Putamen (tissue), 1 donor: ENCODE results near the gene FOSB.
A peak's percentile ranks its signal among the peaks of the same experiment; 100 is the strongest.

ENCODE experiments used
- DNase-seq: peaks from one replicate; pipeline ENCODE4 v3.0.0-alpha.2; 2016; ENCODE audit warnings: low spot score

Gene FOSB

DNA sequence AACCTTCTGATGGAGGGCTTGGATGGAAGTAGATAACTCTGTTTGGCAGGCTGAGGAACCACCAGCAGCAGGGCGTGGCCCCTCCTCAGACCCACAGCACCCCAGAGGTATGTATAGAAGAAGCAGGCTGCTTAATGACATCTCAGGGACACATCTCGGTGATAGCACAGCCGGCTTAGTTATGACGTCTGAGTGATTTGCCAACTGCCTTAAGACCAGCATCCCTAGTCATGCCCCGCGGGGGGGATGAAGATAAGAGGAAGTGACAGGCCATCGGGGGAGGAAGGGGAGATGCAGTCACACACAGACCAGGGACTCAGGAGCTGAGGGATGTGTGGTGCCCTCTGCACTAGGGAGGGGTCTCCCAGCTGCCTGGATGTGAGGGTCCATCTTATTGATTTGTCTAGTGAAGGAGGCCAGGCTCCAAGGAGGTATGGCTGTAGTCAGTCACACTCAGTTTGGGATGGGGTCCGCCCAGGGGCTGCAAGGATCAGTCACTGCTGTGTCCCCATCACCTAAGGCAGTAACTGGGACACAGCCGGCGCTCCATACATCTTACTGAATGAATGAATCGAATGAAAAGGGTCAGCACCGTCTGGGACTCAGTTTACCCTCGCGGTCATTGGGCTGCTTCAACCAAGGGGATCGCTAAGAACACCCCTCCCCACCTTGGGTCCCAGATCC is 24.9 kb upstream of the FOSB start:
- no peak for DNase-seq

DNA sequence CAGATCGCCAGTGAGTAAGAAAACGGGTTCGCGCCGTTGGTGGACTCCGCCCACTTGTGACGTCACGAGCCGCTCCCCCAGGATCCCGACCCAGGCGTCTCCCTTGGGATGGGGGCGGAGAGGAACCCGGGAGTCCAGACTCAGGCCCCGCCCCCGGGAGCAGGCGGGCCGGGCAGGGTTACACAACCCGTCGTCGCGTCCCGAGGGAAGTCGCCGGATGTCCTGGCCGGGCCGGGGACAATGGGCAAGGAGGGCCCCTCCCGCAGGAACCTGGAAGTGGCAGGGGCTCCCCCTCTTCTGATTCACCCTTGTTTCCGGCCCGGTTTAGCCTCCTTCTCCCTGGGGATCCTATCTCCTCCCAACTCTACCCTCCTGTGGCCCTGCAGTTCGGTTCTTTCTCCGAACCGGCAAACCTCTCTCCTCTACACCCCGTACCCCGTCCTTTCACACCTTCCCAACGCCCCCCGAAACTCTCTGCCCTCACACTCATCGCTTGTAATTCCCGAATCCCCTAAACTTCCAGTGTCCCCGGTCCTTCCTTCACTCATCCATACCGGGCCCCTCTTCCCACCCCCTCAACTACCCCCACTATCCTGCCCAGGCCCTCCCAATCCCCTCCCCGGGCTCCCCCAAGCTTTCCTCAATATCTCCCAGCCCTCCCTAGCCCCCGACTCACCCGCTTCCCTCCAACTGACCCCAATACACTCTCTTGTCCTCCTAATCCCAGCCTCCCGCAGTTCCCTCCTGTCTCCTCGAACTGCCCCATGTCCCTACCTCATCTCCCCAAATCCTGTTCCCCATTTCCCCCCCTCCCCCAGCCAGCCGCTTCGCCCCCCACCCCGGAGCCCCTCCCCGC is 24.1 kb upstream of the FOSB start:
- peak; percentile 76 for DNase-seq

DNA sequence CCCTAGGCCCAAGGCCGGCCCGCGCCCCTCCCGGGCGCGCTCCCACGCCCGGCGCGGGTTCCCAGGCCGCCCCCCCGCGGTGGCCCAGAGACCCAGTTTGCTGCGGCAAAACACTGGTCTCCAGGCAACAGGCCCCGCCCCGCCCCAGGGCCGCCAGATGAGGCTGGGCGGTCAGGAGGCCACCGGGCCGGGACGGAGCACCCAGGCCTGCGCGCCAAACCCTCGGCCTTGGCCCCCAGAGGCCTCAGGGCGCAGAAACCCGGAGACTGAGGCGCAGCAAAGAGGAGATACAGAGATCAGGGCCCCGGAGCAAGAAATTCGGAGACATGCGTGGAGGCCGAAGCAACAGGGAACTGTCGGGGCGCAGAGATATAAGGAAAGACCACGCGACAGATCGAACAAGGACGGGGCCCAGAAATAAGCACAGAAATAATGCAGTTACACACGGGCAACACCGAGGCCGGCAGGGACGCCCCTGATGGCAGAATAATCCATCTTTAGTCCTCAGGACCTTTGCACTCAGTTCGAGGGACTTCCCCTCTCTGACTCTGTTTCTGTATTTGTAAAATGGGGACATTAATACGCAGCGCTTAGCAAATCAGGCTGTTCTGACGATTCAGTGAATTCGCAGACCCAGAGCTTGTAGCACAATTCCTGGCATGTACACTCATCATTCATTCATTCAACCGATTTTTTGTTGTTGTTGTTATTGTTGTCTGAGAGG is 23.3 kb upstream of the FOSB start:
- DNase-seq, result peak; percentile 85

DNA sequence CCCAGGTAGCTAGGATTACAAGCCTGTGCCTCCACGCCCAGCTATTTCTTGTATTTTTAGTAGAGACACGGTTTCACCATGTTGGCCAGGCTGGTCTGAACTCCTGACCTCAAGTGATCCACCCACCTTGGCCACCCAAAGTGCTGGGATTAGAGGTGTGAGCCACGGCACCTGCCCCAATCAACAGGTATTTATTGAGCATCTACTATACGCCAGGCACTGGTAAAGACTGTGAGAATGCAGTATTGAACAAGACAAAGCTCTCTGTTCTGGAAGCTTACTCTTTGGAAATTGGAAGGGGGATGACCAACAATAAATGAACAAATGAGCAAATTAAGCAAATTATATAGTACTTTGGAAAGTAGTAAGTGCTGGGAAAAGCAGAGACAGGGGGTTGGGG is 22.7 kb upstream of the FOSB start:
- DNase-seq, result no peak

DNA sequence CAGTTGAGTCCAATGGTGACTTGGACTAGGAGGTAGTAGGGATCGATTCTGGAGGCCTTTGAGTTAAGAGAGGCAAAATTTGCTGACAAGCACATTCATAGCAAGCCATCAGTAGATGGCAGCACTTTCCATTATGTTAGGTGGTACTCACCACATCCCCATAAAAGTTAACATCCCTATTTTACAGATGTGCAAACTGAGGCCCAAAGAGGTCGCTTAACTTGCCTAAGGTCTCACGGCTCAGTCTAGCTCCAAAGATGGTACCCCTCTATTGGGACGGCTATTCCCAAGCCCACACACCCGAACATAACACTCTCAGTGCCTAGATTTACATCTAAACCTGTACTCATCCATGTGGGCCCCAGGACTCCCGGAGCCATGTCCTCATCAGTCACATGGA is 21.5 kb upstream of the FOSB start:
- DNase-seq, result no peak

DNA sequence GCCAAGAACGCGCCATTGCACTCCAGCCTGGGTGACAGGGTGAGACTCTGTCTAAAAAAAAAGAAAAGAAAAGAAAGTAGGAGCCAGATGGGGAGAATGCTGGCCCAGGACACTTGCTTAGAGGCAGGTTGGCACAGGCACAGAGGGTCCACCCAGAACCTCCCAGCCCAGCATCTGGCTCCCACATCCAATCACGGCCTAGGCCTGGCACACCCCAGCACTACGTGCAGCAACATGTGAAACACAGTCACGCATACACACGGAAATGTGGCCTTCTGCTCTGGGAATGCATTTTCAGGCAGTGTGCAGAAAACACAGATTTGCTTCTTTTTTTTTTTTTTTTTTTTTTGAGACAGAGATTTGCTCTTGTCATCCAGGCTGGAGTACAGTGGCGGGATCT is 20.9 kb upstream of the FOSB start:
- no peak for DNase-seq

DNA sequence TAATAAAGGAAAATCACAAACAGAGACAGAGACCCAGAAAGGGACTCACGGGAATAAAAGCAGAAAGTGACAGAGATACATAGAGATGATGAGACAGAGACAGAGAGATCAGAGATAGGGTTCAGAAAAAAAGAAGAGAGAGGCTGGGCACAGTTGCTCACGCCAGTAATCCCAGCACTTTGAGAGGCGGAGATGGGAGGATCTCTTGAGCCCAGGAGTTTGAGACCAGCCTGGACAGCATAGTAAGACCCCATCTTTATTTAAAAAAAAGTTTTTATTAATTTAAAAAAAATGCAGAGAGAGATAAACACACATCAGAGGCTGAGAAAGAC is 19.4 kb upstream of the FOSB start:
- DNase-seq, result no peak

DNA sequence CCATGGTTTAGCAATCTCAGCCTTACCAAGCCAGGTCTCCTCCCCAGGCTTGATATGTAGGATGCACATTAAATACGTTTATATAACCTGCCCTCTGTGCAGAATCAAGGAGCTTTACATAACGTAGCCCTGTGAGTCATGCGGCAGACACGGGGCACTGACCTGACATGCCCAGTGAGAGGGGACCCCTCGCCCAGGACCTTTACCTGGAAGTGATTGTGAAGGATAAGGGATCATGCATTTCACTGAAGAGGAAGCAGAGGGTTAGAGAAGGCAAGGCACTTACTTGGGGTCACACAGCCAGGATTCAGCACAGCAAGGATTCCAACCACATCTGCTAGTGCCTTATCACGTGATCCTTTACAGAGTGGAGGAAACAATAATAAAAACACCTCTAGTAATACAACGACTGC is 18.9 kb upstream of the FOSB start:
- peak; percentile 72 for DNase-seq

DNA sequence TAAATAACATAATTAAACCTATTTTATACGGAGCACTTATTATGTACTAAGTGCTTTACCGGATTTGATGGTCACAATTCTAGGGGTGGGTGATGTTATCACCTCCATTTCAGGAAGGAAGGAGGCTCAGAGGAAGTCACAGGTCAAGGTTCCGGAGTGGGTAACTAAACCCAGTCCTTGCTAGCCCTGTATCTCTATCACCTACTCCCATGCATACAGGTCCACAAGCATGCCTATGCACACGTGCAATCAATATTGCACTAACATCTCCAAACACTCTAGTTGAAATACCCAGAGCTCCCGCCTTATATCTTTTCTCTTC is 17.8 kb upstream of the FOSB start:
- DNase-seq, result no peak

DNA sequence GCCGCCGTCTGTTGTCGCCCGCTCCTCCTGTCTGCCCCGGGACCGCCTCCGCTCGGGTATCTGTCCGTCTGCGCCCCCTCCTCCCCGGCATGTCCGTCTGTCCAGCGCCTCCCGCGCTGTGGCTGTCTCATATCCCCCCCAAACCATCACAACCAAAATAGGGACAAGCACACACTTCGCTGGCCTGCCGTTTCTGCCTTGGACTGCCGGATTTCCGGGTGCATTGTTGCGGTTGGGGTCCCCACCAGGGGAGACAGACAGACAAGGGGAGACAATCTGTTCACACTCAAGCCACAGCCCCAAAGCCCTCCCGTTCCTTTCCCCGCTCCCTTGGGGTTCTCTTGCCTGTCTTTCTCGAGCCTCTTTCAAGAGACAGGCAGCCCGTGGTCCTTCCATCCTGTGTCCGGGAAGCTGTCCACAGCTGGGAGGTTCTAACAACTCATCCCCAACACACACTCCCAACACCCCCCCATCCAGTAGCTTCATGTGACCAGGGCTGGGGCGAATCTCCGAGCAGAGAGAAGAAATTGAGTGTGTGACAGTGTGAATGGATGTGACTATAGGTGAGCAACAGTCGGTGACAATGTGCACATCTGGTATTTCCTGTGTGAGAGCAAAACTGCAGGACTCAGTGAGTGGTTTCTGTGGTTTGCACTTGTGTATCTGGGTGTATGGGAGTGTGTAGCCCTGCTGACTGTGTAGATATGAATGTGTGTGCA is 16.5 kb upstream of the FOSB start:
- DNase-seq, result no peak

DNA sequence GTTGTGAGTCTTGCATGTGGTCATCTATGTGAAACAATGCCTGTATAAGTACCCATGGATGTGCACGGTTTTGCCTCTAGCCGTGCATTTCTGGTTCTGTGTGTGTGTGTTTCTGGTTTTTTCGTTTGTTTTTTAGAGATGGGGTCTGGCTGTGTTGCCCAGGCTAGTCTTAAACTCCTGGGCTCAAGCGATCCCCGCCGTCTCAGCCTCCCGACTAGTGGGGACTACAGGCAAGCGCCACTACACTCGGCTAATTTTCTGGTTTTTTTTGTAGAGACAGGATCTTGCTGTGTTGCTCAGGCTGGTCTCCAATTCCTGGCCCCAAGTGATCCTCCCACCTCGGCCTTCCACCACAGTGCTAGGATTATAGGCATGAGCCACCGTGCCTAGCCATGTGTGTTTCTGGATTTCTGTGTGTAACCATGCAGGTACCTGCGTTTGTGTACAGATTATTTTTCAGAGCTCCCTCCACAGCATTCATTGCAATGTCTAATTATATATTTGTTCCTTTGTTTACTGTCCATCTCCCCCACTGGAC is 15.9 kb upstream of the FOSB start:
- no peak for DNase-seq

DNA sequence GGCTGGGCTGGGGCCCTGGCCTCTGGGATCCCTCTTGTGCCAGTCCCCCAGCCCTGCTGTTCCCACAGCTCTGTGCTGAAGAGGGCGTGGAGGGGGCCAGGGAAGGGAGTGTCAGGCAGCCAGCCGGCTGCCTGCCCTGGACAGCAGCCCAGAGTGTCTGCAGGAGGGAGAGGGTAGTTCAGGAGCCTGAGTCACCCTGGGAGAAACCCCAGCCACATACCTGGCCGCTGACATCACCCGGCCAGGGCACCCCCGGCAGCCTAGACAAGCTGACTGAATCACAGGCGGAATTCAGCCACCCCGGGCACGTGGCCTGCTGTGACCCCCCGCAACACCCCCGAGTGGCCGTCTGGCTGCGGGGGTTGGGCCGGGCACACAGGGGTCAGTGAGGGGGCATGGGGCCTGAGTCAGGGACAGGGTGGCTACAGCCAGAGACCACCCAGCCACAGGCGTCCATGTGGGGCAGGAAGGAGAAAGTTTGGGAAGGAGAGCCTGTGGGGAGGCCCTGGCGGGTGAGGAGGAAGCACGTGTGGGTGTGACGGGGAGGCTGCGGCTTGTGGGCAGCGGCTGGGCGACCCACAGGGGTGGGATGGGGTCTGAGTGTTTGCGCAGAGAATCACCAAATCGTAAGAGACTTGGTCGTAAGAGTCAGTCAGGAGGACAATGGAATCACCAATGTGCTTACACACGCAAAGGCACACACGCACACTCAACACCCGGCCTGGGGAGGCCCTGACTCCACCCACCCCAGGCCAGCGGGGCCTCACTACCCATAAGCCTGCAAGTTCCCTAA is 11.9 kb upstream of the FOSB start:
- no peak for DNase-seq

DNA sequence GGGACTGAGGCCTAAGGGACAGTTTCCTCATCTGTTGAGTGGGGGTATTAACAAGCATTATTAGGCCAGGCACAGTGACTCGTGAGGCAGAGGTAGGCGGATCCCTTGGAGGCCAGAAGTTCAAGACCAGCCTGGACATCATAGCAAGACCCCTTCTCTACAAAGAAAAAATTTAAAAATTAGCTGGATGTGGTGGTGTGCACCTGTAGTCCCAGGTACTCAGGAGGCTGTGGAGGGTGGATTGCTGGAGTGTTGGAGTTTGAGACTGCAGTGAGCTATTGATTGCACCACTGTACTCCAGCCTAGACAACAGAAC is 11.3 kb upstream of the FOSB start:
- no peak for DNase-seq

DNA sequence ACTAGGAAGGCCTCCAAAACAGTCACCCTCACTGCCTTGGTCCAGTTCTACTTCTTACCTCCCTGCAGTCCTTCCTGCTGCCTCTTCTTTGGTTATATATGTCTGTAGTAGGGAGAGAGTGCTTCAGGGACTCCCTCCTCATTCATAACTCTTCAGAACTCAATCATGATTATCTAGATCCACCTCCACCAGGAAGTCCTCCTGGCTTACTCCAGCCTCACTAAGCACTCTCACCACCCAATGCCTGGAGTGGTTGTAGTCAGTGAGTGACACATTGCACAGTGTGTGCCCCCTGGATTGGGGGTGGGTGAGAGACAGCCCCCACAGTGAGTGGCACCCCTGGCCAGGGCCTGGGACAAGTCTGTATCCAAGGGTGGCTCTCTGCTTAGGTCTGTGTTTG is 10.0 kb upstream of the FOSB start:
- no peak for DNase-seq

DNA sequence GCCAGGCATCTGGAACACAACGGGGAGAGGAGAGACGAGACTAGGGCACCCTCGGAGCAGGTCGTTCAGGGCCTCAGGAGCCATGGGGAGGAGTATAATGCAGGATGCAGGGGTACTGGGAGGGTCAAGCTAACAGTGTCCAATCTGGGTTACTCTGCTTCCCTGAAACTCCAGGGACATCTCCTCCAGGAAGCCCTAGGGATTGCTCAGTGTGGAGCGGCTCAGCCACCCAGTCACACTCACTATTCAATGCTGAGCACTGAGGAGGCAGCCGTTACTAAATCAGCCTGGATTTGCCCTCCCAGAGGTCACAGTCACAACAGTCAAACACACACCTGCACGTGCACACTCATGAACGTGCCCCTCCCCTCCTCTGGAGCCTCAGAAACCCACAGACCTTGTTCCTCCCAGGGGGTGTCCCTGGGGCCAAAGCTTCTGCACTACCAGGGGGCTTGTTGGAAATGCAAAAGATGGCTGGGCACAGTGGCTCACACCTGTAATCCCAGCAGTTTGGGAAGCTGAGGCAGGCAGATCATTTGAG is 6.9 kb upstream of the FOSB start:
- DNase-seq, result no peak

DNA sequence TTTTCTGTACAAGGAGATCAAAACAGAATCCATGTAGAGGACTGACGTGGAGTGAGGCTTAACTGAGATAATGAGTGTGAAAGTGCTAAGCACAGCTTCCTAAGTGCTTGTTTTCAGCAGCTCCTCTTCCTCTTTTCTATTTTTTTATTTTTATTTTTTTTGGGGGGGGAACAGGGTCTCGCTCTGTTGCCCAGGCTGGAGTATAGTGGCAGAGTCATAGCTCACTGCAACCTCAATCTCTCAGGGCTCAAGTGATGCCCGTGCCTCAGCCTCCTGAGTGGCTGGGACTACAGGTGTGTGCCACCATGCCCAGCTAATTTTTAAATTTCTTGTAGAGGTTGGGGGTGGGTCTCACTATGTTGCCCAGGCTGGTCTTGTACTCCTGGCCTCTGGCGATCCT is 5.6 kb upstream of the FOSB start:
- no peak for DNase-seq

DNA sequence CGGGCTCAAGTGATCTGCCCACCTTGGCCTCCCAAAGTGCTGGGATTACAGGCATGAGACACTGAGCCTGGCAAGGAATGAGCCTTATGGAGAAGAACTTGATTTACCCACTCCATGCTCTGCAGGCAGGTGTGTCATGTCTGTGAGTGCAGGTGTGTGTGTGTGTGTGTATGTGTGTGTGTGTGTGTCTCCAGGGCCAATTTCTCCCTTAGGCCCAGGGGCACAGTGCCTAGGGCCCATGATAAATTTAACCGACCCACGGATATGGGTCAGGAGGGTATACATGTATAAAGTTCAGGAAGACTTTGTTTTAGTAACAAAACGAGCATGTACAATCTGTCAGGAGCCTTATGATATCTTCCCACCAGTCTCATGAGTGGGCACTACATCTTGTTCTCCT is 4.6 kb upstream of the FOSB start:
- no peak for DNase-seq

DNA sequence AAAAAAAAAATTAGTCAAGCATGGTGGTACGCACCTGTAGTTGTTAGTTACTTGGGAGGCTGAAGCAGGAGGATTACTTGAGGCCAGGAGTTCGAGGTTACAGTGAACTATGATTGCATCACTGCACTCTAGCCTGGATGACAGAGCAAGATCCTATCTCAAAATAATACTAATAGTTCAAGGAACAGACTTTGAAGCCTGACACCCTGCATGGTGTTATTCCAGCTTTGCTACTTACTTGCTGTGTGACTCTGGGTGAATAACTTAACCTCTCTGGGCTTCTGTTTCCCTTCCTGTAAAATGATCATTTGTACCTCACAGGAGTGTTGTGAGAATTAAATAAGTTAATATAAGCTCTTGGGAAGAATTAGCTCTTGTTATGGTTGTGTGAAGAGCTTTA is 3.5 kb upstream of the FOSB start:
- DNase-seq, result no peak

DNA sequence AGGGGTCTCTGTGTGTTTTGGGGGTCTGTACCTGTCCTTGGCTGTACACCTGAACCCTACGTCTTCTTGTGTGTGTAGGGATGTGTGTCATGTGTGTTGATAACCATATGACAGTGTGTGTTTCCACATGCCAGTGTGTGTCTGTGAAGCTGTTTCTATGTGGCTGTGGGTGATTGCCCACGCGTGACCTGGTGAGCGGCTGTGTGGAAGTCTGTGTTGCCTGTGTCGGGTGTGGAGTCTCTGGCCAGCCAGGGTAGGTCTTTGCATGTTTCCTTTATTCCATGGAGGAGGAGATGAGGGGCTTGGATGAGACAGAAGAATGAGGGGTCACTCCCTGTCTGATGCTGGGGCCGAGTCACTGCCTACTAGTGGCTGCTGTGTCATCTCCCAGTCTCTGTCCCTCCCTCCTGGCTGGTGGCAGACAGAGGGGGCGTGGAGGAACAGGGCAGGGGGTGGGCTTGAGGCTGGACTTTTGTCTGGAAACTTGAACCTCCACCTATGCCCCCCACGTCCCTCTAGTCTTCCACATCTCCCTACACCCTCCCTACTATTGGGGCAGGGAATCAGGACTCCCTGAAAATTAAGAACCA is 2.8 kb upstream of the FOSB start:
- DNase-seq, result no peak

DNA sequence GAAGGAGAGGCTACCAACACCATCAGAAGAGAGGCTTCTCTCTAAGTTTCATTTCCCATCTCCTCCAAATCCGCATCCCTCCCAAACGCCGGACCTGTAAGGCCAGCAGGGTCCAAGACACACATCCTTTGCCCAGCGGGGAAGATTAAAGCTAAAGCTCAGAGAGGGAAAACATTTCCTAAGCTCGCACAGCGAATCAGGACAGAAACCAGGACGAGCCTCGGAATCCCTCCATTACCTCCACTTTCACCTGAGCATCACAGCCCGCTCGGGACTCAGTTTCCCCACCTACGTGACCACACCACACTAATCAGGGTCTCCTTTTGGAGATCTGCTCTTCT is 711 bp upstream of the FOSB start:
- no peak for DNase-seq

DNA sequence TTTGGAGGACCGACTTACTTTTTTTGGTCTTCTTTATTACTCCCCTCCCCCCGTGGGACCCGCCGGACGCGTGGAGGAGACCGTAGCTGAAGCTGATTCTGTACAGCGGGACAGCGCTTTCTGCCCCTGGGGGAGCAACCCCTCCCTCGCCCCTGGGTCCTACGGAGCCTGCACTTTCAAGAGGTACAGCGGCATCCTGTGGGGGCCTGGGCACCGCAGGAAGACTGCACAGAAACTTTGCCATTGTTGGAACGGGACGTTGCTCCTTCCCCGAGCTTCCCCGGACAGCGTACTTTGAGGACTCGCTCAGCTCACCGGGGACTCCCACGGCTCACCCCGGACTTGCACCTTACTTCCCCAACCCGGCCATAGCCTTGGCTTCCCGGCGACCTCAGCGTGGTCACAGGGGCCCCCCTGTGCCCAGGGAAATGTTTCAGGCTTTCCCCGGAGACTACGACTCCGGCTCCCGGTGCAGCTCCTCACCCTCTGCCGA is 409 bp downstream of the FOSB start:
- no peak for DNase-seq
